ENCODE results near the gene COL6A5.

DNA sequence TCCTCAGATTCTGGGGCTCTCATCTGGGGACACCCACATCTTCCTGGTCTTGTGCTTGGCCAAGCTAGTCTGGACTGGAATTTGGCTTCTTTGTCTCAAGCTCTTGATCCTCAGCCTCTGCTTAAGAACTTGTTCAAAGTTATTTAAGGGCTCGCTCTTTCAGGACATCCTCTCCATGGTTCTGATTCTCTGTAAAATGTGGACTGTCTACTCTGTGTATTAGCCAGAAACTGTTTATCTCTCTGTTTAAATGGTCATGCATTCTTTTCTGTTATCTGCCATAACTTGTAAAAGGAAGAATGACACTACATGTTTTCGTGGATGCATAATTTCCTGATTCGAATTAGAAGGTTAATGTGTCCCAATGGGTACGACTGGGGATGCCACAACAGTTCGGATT is 79.4 kb downstream of the COL6A5 start:
- TF ChIP-seq EZH2 (IDR thresholded peaks at IDR 0.05; ENCODE audit: borderline replicate concordance, low read length): no peak
- TF ChIP-seq, protein P1, sequence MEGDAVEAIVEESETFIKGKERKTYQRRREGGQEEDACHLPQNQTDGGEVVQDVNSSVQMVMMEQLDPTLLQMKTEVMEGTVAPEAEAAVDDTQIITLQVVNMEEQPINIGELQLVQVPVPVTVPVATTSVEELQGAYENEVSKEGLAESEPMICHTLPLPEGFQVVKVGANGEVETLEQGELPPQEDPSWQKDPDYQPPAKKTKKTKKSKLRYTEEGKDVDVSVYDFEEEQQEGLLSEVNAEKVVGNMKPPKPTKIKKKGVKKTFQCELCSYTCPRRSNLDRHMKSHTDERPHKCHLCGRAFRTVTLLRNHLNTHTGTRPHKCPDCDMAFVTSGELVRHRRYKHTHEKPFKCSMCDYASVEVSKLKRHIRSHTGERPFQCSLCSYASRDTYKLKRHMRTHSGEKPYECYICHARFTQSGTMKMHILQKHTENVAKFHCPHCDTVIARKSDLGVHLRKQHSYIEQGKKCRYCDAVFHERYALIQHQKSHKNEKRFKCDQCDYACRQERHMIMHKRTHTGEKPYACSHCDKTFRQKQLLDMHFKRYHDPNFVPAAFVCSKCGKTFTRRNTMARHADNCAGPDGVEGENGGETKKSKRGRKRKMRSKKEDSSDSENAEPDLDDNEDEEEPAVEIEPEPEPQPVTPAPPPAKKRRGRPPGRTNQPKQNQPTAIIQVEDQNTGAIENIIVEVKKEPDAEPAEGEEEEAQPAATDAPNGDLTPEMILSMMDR (conservative IDR thresholded peaks at IDR 0.05 in 1 of 2, IDR thresholded peaks at IDR 0.05 in 1 of 2; ENCODE audit: extremely low read depth in 1 of 2, insufficient read depth in 1 of 2, low read depth in 1 of 2, low read length in 2 of 2): no peak
